DND-41 (cell line): ENCODE data around the gene MICU2.

Source experiments
- ATAC-seq: fragments of 200-7000 bp; cut with Tn5 transposase; 3 replicates; pipeline ENCODE4 v1.9.1; 2021; ENCODE audit warnings: low read depth; ENCODE audit not compliant: insufficient read depth
- DNase-seq: peaks from one replicate; pipeline ENCODE4 v3.0.0-alpha.2; 2020
- H2AFZ ChIP-seq: 2 replicates; pipeline ENCODE4 v1.6.0; 2012; ENCODE audit warnings: low read depth, low read length
- H3K27ac ChIP-seq: 2 replicates; pipeline ENCODE4 v1.5.1; 2012; ENCODE audit warnings: low read length, inconsistent platforms
- H3K27me3 ChIP-seq: fragments of 200-600 bp; sonication (generic); 2 replicates; pipeline ENCODE4 v1.6.0; 2012; ENCODE audit warnings: low read length, mild to moderate bottlenecking, inconsistent platforms; ENCODE audit not compliant: insufficient read depth, poor library complexity
- H3K36me3 ChIP-seq: 2 replicates; pipeline ENCODE4 v1.5.1; 2012; ENCODE audit warnings: low read length, inconsistent platforms; ENCODE audit not compliant: insufficient read depth
- H3K4me1 ChIP-seq: 2 replicates; pipeline ENCODE4 v1.5.1; 2012; ENCODE audit warnings: mild to moderate bottlenecking, low read length; ENCODE audit not compliant: insufficient read depth
- H3K4me2 ChIP-seq: 2 replicates; pipeline ENCODE4 v1.6.0; 2012; ENCODE audit warnings: mild to moderate bottlenecking, moderate library complexity, low read length, inconsistent platforms; ENCODE audit not compliant: insufficient read depth
- H3K4me3 ChIP-seq, 2 experiments: fragments of 200-600 bp in 1 of 2; shearing (Covaris generic) in 1 of 2; 2 replicates each; pipeline ENCODE4 v1.5.1; 2012 to 2016; ENCODE audit warnings: inconsistent platforms in 2 of 2, low read length in 2 of 2, mild to moderate bottlenecking in 2 of 2, low read depth in 1 of 2, moderate library complexity in 1 of 2
- H3K79me2 ChIP-seq: 2 replicates; pipeline ENCODE4 v1.6.0; 2012; ENCODE audit warnings: low read length, inconsistent platforms; ENCODE audit not compliant: insufficient read depth
- H3K9ac ChIP-seq: 2 replicates; pipeline ENCODE4 v1.6.0; 2012; ENCODE audit warnings: low read depth, mild to moderate bottlenecking, inconsistent platforms, low read length, moderate library complexity
- H3K9me3 ChIP-seq: 2 replicates; pipeline ENCODE4 v1.5.1; 2012; ENCODE audit warnings: low read length, moderate library complexity, mild to moderate bottlenecking, inconsistent platforms; ENCODE audit not compliant: insufficient read depth, severe bottlenecking
- H4K20me1 ChIP-seq: 2 replicates; pipeline ENCODE4 v1.6.0; 2012; ENCODE audit warnings: low read length; ENCODE audit not compliant: insufficient read depth
- CTCF ChIP-seq: IDR thresholded peaks from 2 replicates; pipeline ENCODE4 v1.5.1; 2012; ENCODE audit warnings: borderline replicate concordance, low read length, moderate library complexity, mild to moderate bottlenecking; ENCODE audit not compliant: poor library complexity, severe bottlenecking; ENCODE audit errors: extremely low read depth
- EZH2 ChIP-seq: IDR thresholded peaks from 3 replicates; pipeline ENCODE4 v1.6.1; 2012; ENCODE audit warnings: borderline replicate concordance, low read depth, mild to moderate bottlenecking, moderate library complexity, low read length, inconsistent platforms; ENCODE audit not compliant: severe bottlenecking

Gene MICU2

GRCh38 chr13:21638319-21639282 is 34.6 kb upstream of the MICU2 start:
- ATAC-seq (no peak), DNase-seq (peak; percentile 25)
- TF ChIP-seq EZH2 (no peak), CTCF (peak; percentile 83)
- Histone ChIP-seq H3K27me3 (peaks cover 14% of the 10 kb centered on the region), H4K20me1 (no peaks in the 10 kb centered on the region), H3K9me3 (no peaks in the 10 kb centered on the region), H3K27ac (no peak overlapping the region), H3K4me2 (no peak overlapping the region), H2AFZ (no peak overlapping the region), H3K79me2 (no peaks in the 10 kb centered on the region), H3K4me1 (no peaks in the 10 kb centered on the region), H3K9ac (no peak overlapping the region), H3K36me3 (no peaks in the 10 kb centered on the region), H3K4me3 (no peak overlapping the region)

GRCh38 chr13:21637296-21637695 is 33.3 kb upstream of the MICU2 start:
- Histone ChIP-seq H3K79me2 (no peaks in the 10 kb centered on the region), H3K4me1 (no peaks in the 10 kb centered on the region), H3K36me3 (no peaks in the 10 kb centered on the region), H3K9me3 (no peaks in the 10 kb centered on the region), H3K9ac (no peak overlapping the region), H4K20me1 (no peaks in the 10 kb centered on the region), H3K4me2 (no peak overlapping the region), H3K4me3 (no peak overlapping the region), H2AFZ (no peak overlapping the region), H3K27ac (no peak overlapping the region), H3K27me3 (peaks cover 14% of the 10 kb centered on the region)
- ATAC-seq (no peak), DNase-seq (no peak)
- TF ChIP-seq EZH2 (no peak), CTCF (no peak)

- H3K79me2 ChIP-seq = no peaks in the 10 kb centered on the region
- H3K4me3 ChIP-seq = no peak overlapping the region
- H3K27ac ChIP-seq = no peak overlapping the region
- H3K9me3 ChIP-seq = no peaks in the 10 kb centered on the region
- no peaks in the 10 kb centered on the region for H4K20me1 ChIP-seq
- DNase-seq (no peak), ATAC-seq (no peak)
- H3K27me3 ChIP-seq = peaks cover 14% of the 10 kb centered on the region
- no peak for TF ChIP-seq EZH2
- TF ChIP-seq CTCF = no peak
- H3K36me3 ChIP-seq = no peaks in the 10 kb centered on the region
- H2AFZ ChIP-seq = no peak overlapping the region
- no peak overlapping the region for H3K4me2 ChIP-seq
- H3K9ac ChIP-seq = no peak overlapping the region
- H3K4me1 ChIP-seq = no peaks in the 10 kb centered on the region
Measured at GRCh38 chr13:21636656-21637055, 32.7 kb upstream of the MICU2 start.
